ENCODE data around the gene OSM. TPM values are rescaled to one million over a fixed set of nuclear protein-coding genes. Genes with fewer than 3 reads are reported as not detected.

The OSM gene
- total and polyA plus RNA-seq, 4 donors: 0.09 to 0.84 (median 0.25) TPM; not detected in 1

DNA sequence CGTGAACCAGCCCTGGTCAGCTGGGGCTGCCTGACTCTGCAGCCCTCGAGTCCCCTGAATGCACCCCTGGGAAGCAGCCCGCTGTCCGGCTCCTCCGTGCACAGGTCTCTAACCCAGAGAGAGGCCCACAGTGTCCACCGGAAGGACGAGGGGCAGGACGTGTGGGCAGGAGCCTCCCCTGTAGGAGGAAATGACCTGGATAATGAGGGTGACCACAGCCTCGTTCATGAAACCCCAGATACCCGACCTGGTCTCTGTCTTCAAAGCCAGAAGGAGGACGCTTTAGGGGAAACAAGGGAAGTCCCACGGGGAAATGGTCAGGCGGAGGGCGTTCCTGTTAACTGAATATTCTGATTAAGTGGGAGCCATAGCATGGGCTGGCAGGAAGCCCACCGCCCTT is 43.3 kb downstream of the OSM start:
- Histone ChIP-seq H3K4me3 (ENCODE audit: low read depth in 1 of 3, low read length in 3 of 3) (no peak overlapping the region), H3K27me3 (ENCODE audit: control insufficient read depth in 4 of 4, insufficient read depth in 4 of 4, low read length in 3 of 4) (peaks cover 0 to 3% (median 0%) of the 10 kb centered on the region in 4 donors), H3K9ac (ENCODE audit: low read depth in 1 of 2, low read length in 2 of 2) (no peak overlapping the region), H3K4me1 (ENCODE audit: control insufficient read depth in 4 of 4, insufficient read depth in 4 of 4, low read length in 3 of 4) (no peaks in the 10 kb centered on the region), H3K27ac (ENCODE audit: low read depth in 1 of 2, low read length in 2 of 2) (no peak overlapping the region), H3K36me3 (ENCODE audit: control insufficient read depth in 4 of 4, insufficient read depth in 3 of 4, low read depth in 1 of 4, low read length in 3 of 4) (no peaks in the 10 kb centered on the region), H3K9me3 (ENCODE audit: control insufficient read depth in 4 of 4, low read length in 3 of 4) (no peaks in the 10 kb centered on the region)
- TF ChIP-seq, protein P1, sequence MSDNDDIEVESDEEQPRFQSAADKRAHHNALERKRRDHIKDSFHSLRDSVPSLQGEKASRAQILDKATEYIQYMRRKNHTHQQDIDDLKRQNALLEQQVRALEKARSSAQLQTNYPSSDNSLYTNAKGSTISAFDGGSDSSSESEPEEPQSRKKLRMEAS (IDR thresholded peaks at IDR 0.05): no peak
- TF ChIP-seq GABPA (IDR thresholded peaks at IDR 0.05 in 1 of 2, conservative IDR thresholded peaks at IDR 0.05 in 1 of 2): no peak
- no peak for TF ChIP-seq TAF1 (conservative IDR thresholded peaks at IDR 0.05)
- no peak for TF ChIP-seq HNF4A (conservative IDR thresholded peaks at IDR 0.05)
- no peak for TF ChIP-seq JUND (IDR thresholded peaks at IDR 0.05)
- TF ChIP-seq SP1 (IDR thresholded peaks at IDR 0.05): no peak
- WGBS: 61% methylated on average over 15 of the region's 15 CpGs
- DNase-seq (ENCODE audit: low spot score): no peak

DNA sequence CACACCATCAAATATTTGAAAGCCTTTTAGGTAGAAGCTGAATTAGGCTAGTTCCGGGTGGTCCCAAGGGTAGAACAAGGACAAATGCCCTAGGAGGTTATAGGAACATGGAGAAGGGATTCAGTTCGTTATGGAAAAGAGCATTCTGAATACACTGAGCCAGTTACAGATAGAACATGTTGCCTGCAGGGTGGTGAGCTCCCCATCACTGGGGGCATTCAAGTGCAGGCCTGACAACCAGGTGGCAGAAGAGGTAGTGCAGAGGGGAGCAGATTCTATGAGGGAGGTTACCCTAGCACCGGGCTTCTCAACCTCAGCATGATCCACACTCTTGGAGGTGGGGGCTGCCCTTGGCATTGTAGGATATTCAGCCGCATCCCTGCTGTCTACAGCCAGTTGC is 44.3 kb downstream of the OSM start:
- Histone ChIP-seq H3K36me3 (ENCODE audit: control insufficient read depth in 4 of 4, insufficient read depth in 3 of 4, low read depth in 1 of 4, low read length in 3 of 4) (no peaks in the 10 kb centered on the region), H3K27me3 (ENCODE audit: control insufficient read depth in 4 of 4, insufficient read depth in 4 of 4, low read length in 3 of 4) (peaks cover 0 to 3% (median 0%) of the 10 kb centered on the region in 4 donors), H3K4me1 (ENCODE audit: control insufficient read depth in 4 of 4, insufficient read depth in 4 of 4, low read length in 3 of 4) (no peaks in the 10 kb centered on the region), H3K4me3 (ENCODE audit: low read depth in 1 of 3, low read length in 3 of 3) (no peak overlapping the region), H3K9ac (ENCODE audit: low read depth in 1 of 2, low read length in 2 of 2) (no peak overlapping the region), H3K27ac (ENCODE audit: low read depth in 1 of 2, low read length in 2 of 2) (no peak overlapping the region), H3K9me3 (ENCODE audit: control insufficient read depth in 4 of 4, low read length in 3 of 4) (no peaks in the 10 kb centered on the region)
- TF ChIP-seq JUND (IDR thresholded peaks at IDR 0.05): no peak
- WGBS: 82% methylated on average over 4 of the region's 4 CpGs
- no peak for DNase-seq (ENCODE audit: low spot score)

DNA sequence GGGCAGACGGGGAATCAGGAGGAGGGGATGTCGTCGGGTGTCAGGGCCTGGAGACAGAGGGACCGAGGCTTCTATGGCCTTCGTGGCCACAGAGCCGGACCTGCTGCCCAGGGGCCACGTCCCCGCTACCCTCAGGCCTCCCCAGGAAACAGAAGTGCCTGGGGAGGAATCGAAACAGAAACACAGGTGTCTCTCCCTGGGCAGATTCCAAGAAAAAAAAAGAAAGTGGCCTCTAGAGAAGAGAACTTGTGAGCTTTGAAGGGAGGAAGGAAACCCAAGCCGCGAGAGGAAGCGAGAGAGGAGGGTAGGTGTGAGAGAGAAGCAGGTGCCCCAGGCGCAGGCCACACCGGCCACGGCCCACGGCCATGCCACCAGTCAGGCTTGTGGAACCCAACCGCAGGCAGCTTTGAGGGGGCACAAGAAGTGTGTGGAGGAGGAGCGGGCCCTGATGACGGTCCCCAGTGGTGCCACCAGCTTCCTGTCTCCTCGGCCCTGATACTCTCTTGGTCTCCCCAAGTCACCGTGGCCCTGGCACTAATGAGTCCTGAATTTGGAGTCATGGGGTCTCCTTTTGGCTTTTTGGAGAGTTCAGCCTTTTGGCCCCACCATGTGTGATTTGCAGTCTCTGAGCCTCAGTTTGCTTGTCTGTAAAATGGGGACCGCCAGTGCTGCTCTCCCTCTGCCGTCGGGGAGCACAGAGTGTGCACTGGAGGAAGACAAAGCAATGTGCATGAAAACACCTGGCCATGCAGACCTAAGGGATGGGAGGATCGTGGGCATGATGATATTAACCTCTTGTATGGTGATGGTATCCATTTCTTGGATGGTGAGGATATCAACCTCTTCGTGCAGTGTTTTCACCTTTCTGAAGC is 45.3 kb downstream of the OSM start:
- no peak for DNase-seq (ENCODE audit: low spot score)
- 78% methylated on average over 26 of the region's 26 CpGs for WGBS
- no peak overlapping the region for H3K9ac ChIP-seq (ENCODE audit: low read depth in 1 of 2, low read length in 2 of 2)
- H3K27ac ChIP-seq (ENCODE audit: low read depth in 1 of 2, low read length in 2 of 2): peak overlapping the region in 1 of 2 donors; percentile 20
- H3K9me3 ChIP-seq (ENCODE audit: control insufficient read depth in 4 of 4, low read length in 3 of 4): no peaks in the 10 kb centered on the region
- H3K4me1 ChIP-seq (ENCODE audit: control insufficient read depth in 4 of 4, insufficient read depth in 4 of 4, low read length in 3 of 4): no peaks in the 10 kb centered on the region
- H3K4me3 ChIP-seq (ENCODE audit: low read depth in 1 of 3, low read length in 3 of 3): no peak overlapping the region
- TF ChIP-seq GABPA (IDR thresholded peaks at IDR 0.05 in 1 of 2, conservative IDR thresholded peaks at IDR 0.05 in 1 of 2) (no peak), FOXA1 (IDR thresholded peaks at IDR 0.05) (no peak), HNF4A (conservative IDR thresholded peaks at IDR 0.05) (no peak), EGR1 (IDR thresholded peaks at IDR 0.05; ENCODE audit: low read depth in 2 of 2) (no peak), RAD21 (IDR thresholded peaks at IDR 0.05) (no peak), JUND (IDR thresholded peaks at IDR 0.05) (no peak), HNF4G (IDR thresholded peaks at IDR 0.05) (no peak), NR2F2 (IDR thresholded peaks at IDR 0.05) (no peak), SP1 (IDR thresholded peaks at IDR 0.05) (no peak), FOXA2 (IDR thresholded peaks at IDR 0.05) (no peak), TAF1 (conservative IDR thresholded peaks at IDR 0.05) (no peak)
- TF ChIP-seq, protein P2, sequence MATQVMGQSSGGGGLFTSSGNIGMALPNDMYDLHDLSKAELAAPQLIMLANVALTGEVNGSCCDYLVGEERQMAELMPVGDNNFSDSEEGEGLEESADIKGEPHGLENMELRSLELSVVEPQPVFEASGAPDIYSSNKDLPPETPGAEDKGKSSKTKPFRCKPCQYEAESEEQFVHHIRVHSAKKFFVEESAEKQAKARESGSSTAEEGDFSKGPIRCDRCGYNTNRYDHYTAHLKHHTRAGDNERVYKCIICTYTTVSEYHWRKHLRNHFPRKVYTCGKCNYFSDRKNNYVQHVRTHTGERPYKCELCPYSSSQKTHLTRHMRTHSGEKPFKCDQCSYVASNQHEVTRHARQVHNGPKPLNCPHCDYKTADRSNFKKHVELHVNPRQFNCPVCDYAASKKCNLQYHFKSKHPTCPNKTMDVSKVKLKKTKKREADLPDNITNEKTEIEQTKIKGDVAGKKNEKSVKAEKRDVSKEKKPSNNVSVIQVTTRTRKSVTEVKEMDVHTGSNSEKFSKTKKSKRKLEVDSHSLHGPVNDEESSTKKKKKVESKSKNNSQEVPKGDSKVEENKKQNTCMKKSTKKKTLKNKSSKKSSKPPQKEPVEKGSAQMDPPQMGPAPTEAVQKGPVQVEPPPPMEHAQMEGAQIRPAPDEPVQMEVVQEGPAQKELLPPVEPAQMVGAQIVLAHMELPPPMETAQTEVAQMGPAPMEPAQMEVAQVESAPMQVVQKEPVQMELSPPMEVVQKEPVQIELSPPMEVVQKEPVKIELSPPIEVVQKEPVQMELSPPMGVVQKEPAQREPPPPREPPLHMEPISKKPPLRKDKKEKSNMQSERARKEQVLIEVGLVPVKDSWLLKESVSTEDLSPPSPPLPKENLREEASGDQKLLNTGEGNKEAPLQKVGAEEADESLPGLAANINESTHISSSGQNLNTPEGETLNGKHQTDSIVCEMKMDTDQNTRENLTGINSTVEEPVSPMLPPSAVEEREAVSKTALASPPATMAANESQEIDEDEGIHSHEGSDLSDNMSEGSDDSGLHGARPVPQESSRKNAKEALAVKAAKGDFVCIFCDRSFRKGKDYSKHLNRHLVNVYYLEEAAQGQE (IDR thresholded peaks at IDR 0.05): no peak
- TF ChIP-seq, protein P3, sequence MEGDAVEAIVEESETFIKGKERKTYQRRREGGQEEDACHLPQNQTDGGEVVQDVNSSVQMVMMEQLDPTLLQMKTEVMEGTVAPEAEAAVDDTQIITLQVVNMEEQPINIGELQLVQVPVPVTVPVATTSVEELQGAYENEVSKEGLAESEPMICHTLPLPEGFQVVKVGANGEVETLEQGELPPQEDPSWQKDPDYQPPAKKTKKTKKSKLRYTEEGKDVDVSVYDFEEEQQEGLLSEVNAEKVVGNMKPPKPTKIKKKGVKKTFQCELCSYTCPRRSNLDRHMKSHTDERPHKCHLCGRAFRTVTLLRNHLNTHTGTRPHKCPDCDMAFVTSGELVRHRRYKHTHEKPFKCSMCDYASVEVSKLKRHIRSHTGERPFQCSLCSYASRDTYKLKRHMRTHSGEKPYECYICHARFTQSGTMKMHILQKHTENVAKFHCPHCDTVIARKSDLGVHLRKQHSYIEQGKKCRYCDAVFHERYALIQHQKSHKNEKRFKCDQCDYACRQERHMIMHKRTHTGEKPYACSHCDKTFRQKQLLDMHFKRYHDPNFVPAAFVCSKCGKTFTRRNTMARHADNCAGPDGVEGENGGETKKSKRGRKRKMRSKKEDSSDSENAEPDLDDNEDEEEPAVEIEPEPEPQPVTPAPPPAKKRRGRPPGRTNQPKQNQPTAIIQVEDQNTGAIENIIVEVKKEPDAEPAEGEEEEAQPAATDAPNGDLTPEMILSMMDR (IDR thresholded peaks at IDR 0.05; ENCODE audit: low read depth, low read length, missing input control): no peak
- TF ChIP-seq, protein P4, sequence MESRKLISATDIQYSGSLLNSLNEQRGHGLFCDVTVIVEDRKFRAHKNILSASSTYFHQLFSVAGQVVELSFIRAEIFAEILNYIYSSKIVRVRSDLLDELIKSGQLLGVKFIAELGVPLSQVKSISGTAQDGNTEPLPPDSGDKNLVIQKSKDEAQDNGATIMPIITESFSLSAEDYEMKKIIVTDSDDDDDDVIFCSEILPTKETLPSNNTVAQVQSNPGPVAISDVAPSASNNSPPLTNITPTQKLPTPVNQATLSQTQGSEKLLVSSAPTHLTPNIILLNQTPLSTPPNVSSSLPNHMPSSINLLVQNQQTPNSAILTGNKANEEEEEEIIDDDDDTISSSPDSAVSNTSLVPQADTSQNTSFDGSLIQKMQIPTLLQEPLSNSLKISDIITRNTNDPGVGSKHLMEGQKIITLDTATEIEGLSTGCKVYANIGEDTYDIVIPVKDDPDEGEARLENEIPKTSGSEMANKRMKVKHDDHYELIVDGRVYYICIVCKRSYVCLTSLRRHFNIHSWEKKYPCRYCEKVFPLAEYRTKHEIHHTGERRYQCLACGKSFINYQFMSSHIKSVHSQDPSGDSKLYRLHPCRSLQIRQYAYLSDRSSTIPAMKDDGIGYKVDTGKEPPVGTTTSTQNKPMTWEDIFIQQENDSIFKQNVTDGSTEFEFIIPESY (IDR thresholded peaks at IDR 0.05): no peak
- peaks cover 0 to 3% (median 0%) of the 10 kb centered on the region in 4 donors for H3K27me3 ChIP-seq (ENCODE audit: control insufficient read depth in 4 of 4, insufficient read depth in 4 of 4, low read length in 3 of 4)
- H3K36me3 ChIP-seq (ENCODE audit: control insufficient read depth in 4 of 4, insufficient read depth in 3 of 4, low read depth in 1 of 4, low read length in 3 of 4): no peaks in the 10 kb centered on the region

Measured in liver (tissue), 9 donors.